HepG2 (cell line): Measurements from ENCODE around the gene DALRD3. TPM values are rescaled to one million over a fixed set of nuclear protein-coding genes. Genes with fewer than 3 reads are reported as not detected.

Source experiments
- ATF6 ChIP-seq: sonication (generic); formaldehyde crosslinking; conservative IDR thresholded peaks from 2 replicates; pipeline ENCODE4 v1.4.0; 2020; ENCODE audit warnings: missing genetic modification reagents
- CCDC6 ChIP-seq: sonication (generic); formaldehyde crosslinking; IDR thresholded peaks from 2 replicates; pipeline ENCODE4 v1.8.1; 2022; ENCODE audit warnings: mild to moderate bottlenecking, missing genetic modification reagents, moderate library complexity
- EEA1 ChIP-seq: sonication (generic); formaldehyde crosslinking; IDR thresholded peaks from 2 replicates; pipeline ENCODE4 v1.5.1; 2020; ENCODE audit warnings: mild to moderate bottlenecking, missing genetic modification reagents, borderline replicate concordance
- EHMT2 ChIP-seq: fragments of 200-600 bp; sonication (generic); IDR thresholded peaks from 2 replicates; pipeline ENCODE4 v1.7.0; 2017; ENCODE audit warnings: antibody characterized with exemption, low read depth, low read length, borderline replicate concordance
- KDM2A ChIP-seq: sonication (generic); formaldehyde crosslinking; IDR thresholded peaks from 2 replicates; pipeline ENCODE4 v1.4.0; 2020; ENCODE audit warnings: low read depth, missing genetic modification reagents, borderline replicate concordance
- KLF12 ChIP-seq: sonication (generic); formaldehyde crosslinking; IDR thresholded peaks from 2 replicates; pipeline ENCODE4 v1.4.0; 2020; ENCODE audit warnings: missing genetic modification reagents, borderline replicate concordance
- PRDM4 ChIP-seq: sonication (generic); formaldehyde crosslinking; IDR thresholded peaks from 2 replicates; pipeline ENCODE4 v1.9.0; 2021; ENCODE audit warnings: missing genetic modification reagents, borderline replicate concordance
- PRPF4 ChIP-seq: fragments of 200-400 bp; formaldehyde crosslinking; IDR thresholded peaks from 2 replicates; pipeline ENCODE4 v1.6.1; 2016; ENCODE audit warnings: low read length, low read depth; ENCODE audit not compliant: poor library complexity, severe bottlenecking
- TRIM24 ChIP-seq: sonication (generic); formaldehyde crosslinking; IDR thresholded peaks from 2 replicates; pipeline ENCODE4 v1.8.0; 2022; ENCODE audit warnings: mild to moderate bottlenecking, missing genetic modification reagents
- ZBTB25 ChIP-seq: IDR thresholded peaks from 2 replicates; pipeline ENCODE4 v1.6.1; 2018; ENCODE audit warnings: missing genetic modification reagents
- ZIK1 ChIP-seq: sonication (generic); formaldehyde crosslinking; IDR thresholded peaks from 2 replicates; pipeline ENCODE4 v1.5.0; 2020; ENCODE audit warnings: mild to moderate bottlenecking, low read depth, missing genetic modification reagents, borderline replicate concordance
- ZNF256 ChIP-seq: sonication (generic); formaldehyde crosslinking; conservative IDR thresholded peaks from 2 replicates; pipeline ENCODE4 v1.4.0; 2020; ENCODE audit warnings: missing genetic modification reagents
- ZNF777 ChIP-seq: sonication (generic); formaldehyde crosslinking; IDR thresholded peaks from 2 replicates; pipeline ENCODE4 v1.4.0; 2020; ENCODE audit warnings: missing genetic modification reagents
- ZSCAN30 ChIP-seq: sonication (generic); formaldehyde crosslinking; IDR thresholded peaks from 2 replicates; pipeline ENCODE4 v1.5.0; 2020; ENCODE audit warnings: mild to moderate bottlenecking, missing genetic modification reagents
- polyA plus RNA-seq, 8 experiments: library from polyadenylated mRNA; depleted of rRNA in 3 of 8; stranded (reverse) in 7 of 8; unstranded in 1 of 8; fragments of >200 nt; fragmentation: Illumina TruSeq in 4 of 8; extraction: Trizol in 4 of 8; gene quantifications; 2 replicates each; pipeline versions ENCODE4 v1.2.1 to v1.2.3, GENCODE V29; 2011 to 2016; ENCODE audit warnings: low read depth in 4 of 8, missing spikeins in 1 of 8, mixed read lengths in 1 of 8; ENCODE audit not compliant: insufficient read depth in 1 of 8
- total RNA-seq, 5 experiments: library from RNA; depleted of rRNA; stranded (reverse); fragments of >200 nt; fragmentation: Illumina TruSeq; extraction: Trizol; gene quantifications; 2 replicates each; pipeline ENCODE4 v1.2.3, GENCODE V29; 2016; ENCODE audit warnings: low read depth in 1 of 5

Gene DALRD3
- total and polyA plus RNA-seq, 2 of the 13 experiments (the other 11 are each of a cell fraction or from before 2014, with no cell fraction given): 19.9 to 36.5 TPM

- no peak for TF ChIP-seq PRPF4
- no peak for TF ChIP-seq ATF6 (CRISPR knock-in tag)
- no peak for TF ChIP-seq TRIM24 (CRISPR knock-in tag)
- no peak for TF ChIP-seq ZNF256 (CRISPR knock-in tag)
- no peak for TF ChIP-seq EHMT2
- no peak for TF ChIP-seq ZSCAN30
- no peak for TF ChIP-seq PRDM4 (CRISPR knock-in tag)
- no peak for TF ChIP-seq ZNF777 (CRISPR knock-in tag)
- 0 out of 2 replicates have a peak, but pooled peaks have one; percentile 4 for TF ChIP-seq ZIK1
- TF ChIP-seq ZBTB25 (CRISPR knock-in tag): peak; percentile 10; the same call in 1 of the 2 replicates
- no peak for TF ChIP-seq KLF12
- TF ChIP-seq CCDC6 (CRISPR knock-in tag): no peak
- no peak for TF ChIP-seq KDM2A (CRISPR knock-in tag)
- TF ChIP-seq EEA1 (CRISPR knock-in tag): no peak
These were observed 11.1 kb upstream of the DALRD3 start (continued) for GRCh38 chr3:49029563-49029884.
